LHCN-M2 (cell line): ENCODE data around the gene MYRFL. TPM values are rescaled to one million over a fixed set of nuclear protein-coding genes. Genes with fewer than 3 reads are reported as not detected.

Experiments
- DNase-seq: peaks from one replicate; pipeline ENCODE4 v3.0.0-alpha.2; 2012; ENCODE audit warnings: low read depth
- total RNA-seq: library from RNA; depleted of rRNA; stranded (reverse); fragments of >200 nt; gene quantifications from 2 replicates; pipeline ENCODE4 v1.2.3, GENCODE V29; 2014

Gene MYRFL
- total RNA-seq, 1 experiment from 2014 or later: not detected

GRCh38 chr12:69931569-69931968 lies 106.5 kb downstream of the MYRFL start:
- DNase-seq: no peak

- DNase-seq: no peak
Observed at GRCh38 chr12:69932154-69932553, 107.1 kb downstream of the MYRFL start.

DNA sequence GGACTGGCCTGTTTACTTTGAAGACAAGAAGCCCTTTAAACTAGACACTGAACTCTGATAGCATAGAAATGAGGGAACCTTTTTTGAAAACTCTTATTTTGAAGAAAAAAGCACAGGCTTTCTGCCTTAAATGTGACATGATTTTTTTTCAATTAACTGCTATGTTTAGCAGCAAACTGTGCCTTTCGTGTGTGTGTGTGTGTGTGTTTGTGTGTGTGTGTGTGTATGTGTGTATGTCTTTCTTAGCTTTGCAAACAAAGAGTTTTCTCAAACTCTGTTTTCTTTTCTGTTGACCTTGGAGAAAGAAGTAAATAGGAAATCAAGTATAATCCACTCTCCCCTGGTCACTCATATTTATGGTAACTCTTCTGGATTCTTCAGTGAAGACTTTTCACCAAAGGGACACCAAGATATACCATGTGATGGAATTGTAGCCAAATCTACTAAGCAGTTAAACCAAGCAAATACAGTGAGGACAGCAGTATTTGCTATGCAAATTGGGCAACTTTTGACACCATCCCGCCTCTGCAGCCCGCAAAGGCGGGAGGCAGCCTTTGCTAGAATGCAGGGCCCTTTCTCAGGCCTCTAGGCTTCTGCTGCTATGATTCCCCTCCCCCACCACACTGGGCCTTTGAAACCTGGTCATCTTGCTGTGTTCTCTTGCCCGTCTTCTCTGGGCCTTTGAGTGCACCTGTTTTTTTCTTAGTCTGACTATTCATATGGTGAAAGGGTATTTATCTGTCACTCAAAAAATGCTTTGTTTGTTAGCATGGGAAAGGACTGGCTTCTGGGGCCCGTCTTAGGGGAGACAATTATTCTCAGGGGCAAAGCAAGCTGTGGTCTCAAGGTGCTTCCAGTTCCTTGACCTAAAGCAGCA lies 107.9 kb downstream of the MYRFL start:
- no peak for DNase-seq

- no peak for DNase-seq
Observed at GRCh38 chr12:69934011-69934410, 109.0 kb downstream of the MYRFL start.

DNA sequence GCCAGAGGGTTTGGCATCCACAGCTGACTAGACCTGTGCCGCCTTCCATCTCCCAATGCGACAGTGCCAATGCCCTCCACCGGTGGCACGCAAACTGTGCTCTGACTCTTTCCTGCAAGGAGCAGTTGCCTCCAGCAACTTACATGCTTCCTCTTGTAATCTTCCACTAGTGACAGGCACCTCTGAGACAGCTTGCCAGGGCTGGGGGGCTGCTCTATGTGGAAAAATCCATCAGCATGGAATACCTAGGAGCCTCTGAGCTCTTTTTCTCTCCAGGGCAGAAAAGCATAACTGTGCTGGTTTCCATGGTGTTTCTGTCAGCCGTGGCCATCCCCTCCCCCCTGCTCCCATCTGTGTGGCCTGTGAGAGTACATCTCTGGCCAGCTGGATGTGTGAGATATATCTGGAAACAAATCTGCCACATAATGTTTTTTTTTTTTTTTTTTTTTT lies 110.6 kb downstream of the MYRFL start:
- no peak for DNase-seq

GRCh38 chr12:69936214-69936731 lies 111.2 kb downstream of the MYRFL start:
- no peak for DNase-seq

DNA sequence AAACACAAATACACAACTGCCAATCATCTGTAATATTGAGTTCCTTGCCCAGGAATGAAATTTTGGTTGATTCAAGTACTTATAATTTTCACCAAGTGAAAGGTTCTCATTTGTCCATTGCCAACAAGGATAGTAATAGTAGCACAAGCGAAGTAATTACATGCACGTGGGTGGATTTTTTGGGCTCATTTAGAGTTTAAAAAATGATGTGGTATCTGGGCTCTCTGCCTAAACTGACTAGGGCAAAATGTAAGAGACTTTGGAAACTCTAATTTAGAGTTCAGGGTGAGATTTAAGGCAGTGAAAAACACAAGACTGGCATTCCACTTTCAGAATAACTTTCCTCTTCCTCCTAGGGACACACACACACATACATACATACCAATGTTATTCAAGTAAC lies 111.7 kb downstream of the MYRFL start:
- no peak for DNase-seq

GRCh38 chr12:69947123-69947522 lies 122.1 kb downstream of the MYRFL start:
- no peak for DNase-seq

GRCh38 chr12:69947897-69948296 lies 122.9 kb downstream of the MYRFL start:
- DNase-seq: no peak

GRCh38 chr12:69948851-69949250 lies 123.8 kb downstream of the MYRFL start:
- no peak for DNase-seq

GRCh38 chr12:69949311-69950002 lies 124.4 kb downstream of the MYRFL start:
- DNase-seq: no peak

DNA sequence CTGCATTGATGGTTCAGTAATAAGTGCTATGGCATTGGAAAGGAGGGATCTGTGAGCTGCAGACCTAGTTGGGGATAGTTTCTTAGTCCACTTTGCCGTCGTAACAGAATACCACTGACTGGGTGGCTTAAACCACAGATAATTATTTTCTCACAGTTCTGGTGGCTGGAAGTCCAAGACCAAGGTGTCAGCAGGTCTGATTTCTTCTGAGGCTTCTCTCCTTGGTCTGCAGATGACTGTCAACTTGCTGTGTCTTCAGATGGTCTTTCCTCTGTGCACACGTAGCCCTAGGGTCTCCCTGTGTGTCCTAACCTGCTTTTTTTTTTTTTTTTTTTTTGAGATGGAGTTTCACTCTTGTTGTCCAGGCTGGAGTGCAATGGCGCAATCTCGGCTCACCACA lies 126.1 kb downstream of the MYRFL start:
- no peak for DNase-seq

DNA sequence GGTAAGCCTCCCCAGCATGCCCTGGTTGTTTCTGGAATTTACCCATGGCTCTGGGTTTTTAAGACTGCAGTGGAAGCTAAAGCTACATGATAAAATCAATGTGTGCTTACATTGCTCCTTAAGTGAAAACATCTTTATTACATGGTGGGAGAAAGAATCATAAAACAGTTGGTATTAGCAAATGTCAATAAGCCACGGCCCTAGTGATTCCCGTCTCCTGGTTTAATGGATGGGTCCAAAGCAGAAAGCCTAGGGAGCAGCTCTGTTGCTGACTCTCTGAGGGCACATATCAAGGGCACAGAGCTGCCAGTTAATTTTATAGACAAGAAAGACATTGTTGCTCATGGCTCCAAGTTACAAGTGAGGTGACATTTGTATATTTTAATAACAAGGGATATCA lies 127.9 kb downstream of the MYRFL start:
- no peak for DNase-seq

DNA sequence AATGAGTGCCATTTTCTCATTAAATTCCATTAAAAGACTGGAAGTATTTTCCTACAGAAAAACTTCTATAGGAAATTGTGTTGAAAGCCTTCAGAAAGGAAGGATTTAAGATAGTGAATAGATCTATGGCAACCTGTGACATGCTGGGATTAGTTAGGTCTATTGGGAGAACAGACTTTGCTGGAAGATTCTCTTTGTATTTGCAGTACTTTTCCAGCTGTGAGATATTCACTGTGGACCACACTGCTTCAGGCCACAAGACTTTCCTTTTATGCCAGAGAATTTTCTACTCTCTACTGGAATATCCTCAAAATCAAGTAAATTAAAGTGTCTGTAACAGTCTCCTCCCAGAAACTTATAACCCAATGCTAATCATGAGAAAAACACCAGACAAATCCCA lies 136.2 kb downstream of the MYRFL start:
- no peak for DNase-seq

- DNase-seq: peak; percentile 84
Observed at GRCh38 chr12:69966409-69966808, 141.4 kb downstream of the MYRFL start.

- DNase-seq: peak; percentile 25
Observed at GRCh38 chr12:69966839-69967238, 141.8 kb downstream of the MYRFL start.

DNA sequence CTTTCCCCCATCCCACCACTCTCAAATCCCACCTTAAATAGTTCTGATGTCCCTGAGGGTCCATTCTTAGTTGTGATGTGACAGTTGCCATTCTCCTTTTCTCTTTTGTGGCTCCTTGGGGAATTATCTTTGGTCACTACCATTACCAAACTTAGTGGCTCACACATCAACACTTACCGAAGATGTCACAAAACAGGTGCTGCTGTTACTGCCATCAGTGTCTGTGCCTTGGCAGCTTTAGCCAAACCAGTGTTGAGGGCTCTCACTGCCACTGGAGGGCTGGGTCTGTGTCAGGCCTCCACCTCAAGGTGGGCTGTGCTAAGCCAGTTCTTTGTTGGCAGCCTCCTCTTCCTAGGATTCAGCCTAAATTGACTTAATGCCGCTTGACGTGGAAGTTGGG lies 144.0 kb downstream of the MYRFL start:
- no peak for DNase-seq

GRCh38 chr12:69972136-69972535 lies 147.1 kb downstream of the MYRFL start:
- no peak for DNase-seq

DNA sequence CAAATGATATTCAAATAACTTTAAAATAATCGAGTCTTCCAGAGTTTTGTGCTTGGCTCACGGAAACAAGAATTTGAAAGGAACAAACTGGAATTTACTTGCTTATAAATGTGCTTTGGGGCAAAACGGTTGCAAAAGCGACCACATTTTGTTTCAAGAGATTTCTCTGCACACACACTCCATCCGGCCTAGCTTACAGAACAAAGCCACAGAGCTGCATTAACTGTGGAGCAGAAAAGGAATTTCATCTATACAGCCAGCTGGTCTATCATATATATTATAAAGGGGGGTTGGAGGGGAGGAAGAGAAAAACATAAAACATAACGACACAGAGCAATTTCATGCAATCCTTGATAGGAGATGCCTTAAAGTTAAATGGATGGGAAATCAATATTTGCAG lies 153.0 kb downstream of the MYRFL start:
- DNase-seq: no peak

- no peak for DNase-seq
Observed at GRCh38 chr12:69981881-69982475, 157.0 kb downstream of the MYRFL start.

- no peak for DNase-seq
Observed at GRCh38 chr12:69984241-69984640, 159.2 kb downstream of the MYRFL start.

DNA sequence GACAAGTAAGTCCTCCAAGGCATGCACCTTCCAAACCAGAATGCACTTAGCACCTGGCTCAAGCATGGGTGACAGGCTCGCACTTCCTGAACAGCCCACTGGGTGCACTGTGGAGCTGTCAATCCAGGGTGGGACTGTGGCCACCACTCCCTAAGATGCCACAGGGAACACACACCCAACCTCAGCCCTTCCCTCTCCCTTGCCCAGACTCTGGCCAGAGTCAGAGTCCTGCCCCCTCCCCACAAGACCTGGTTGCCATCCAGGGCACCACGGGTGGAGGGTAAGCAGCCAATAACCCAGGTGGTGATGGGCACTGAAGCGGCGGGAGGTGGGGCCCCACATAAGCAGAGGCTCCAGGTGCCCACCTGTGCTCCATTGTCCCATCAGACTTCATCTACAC lies 160.6 kb downstream of the MYRFL start:
- no peak for DNase-seq
